ENCODE data around the gene HLA-DQA1. TPM values are rescaled to one million over a fixed set of nuclear protein-coding genes. Genes with fewer than 3 reads are reported as not detected.

The HLA-DQA1 gene
- total and polyA plus RNA-seq, 10 donors, result 19.1 to 441 (median 228) TPM

- Histone ChIP-seq H3K9me3 (no peaks in the 10 kb centered on the region), H3K4me3 (no peak overlapping the region), H3K27ac (peak overlapping the region; percentile 73 to 92 (median 86)), H3K4me1 (peaks cover 0 to 11% (median 1%) of the 10 kb centered on the region in 6 donors), H3K27me3 (replicated peaks in 1 of 7) (no peaks in the 10 kb centered on the region), H3K36me3 (no peaks in the 10 kb centered on the region)
- TF ChIP-seq POLR2A (IDR thresholded peaks at IDR 0.05) (no peak), POLR2AphosphoS5 (IDR thresholded peaks at IDR 0.05) (no peak)
- intact Hi-C loops (cut with DNase I; ENCODE audit: low total_unique reads), result no loop called here
- no peak for DNase-seq
- WGBS, 5 donors, result 40 to 82% (median 50%) methylated on average over 2 to 3 of the region's 3 CpGs
These were observed 27.8 kb upstream of the HLA-DQA1 start for GRCh38 chr6:32609391-32609730.

GRCh38 chr6:32609731-32610640, 27.2 kb upstream of the HLA-DQA1 start:
- DNase-seq, result peak; percentile 75
- 10 to 21% (median 12%) methylated on average over 8 of the region's 8 CpGs for WGBS, 5 donors
- Histone ChIP-seq H3K4me3 (peak overlapping the region in 1 of 8 donors; percentile 49), H3K27ac (peak overlapping the region; percentile 76 to 92 (median 86)), H3K27me3 (replicated peaks in 1 of 7) (no peaks in the 10 kb centered on the region), H3K9me3 (no peaks in the 10 kb centered on the region), H3K4me1 (peaks cover 0 to 7% (median 1%) of the 10 kb centered on the region in 6 donors), H3K36me3 (no peaks in the 10 kb centered on the region)
- no peak for TF ChIP-seq POLR2A (IDR thresholded peaks at IDR 0.05)
- peak in 1 of 3 donors; percentile 35 for TF ChIP-seq POLR2AphosphoS5 (IDR thresholded peaks at IDR 0.05)
- intact Hi-C loops (cut with DNase I; ENCODE audit: low total_unique reads), result no loop called here

- Histone ChIP-seq H3K36me3 (no peaks in the 10 kb centered on the region), H3K27me3 (replicated peaks in 1 of 7) (no peaks in the 10 kb centered on the region), H3K9me3 (no peaks in the 10 kb centered on the region), H3K4me1 (peaks cover 0 to 4% (median 1%) of the 10 kb centered on the region in 6 donors), H3K27ac (peak overlapping the region; percentile 76 to 92 (median 86)), H3K4me3 (no peak overlapping the region)
- intact Hi-C loops (cut with DNase I; ENCODE audit: low total_unique reads), result no loop called here
- no peak for DNase-seq
- WGBS, 5 donors, result 12 to 54% (median 21%) methylated on average over 3 of the region's 3 CpGs
- no peak for TF ChIP-seq CTCF (IDR thresholded peaks at IDR 0.05 in 8 of 11, conservative IDR thresholded peaks at IDR 0.05 in 3 of 11)
- no peak for TF ChIP-seq POLR2A (IDR thresholded peaks at IDR 0.05)
- no peak for TF ChIP-seq POLR2AphosphoS5 (IDR thresholded peaks at IDR 0.05)
These were observed 26.4 kb upstream of the HLA-DQA1 start for GRCh38 chr6:32610682-32611296.

GRCh38 chr6:32613475-32613874, 23.7 kb upstream of the HLA-DQA1 start:
- TF ChIP-seq CTCF (IDR thresholded peaks at IDR 0.05 in 8 of 11, conservative IDR thresholded peaks at IDR 0.05 in 3 of 11) (no peak), POLR2A (IDR thresholded peaks at IDR 0.05) (no peak), POLR2AphosphoS5 (IDR thresholded peaks at IDR 0.05) (no peak)

More at GRCh38 chr6:32613475-32613874, 23.7 kb upstream of the HLA-DQA1 start:
- WGBS, 5 donors, result 16 to 66% (median 40%) methylated on average over 6 of the region's 6 CpGs
- peaks cover 0 to 18% (median 0%) of the 10 kb centered on the region in 8 donors for H3K9me3 ChIP-seq
- H3K36me3 ChIP-seq, result no peaks in the 10 kb centered on the region
- H3K4me3 ChIP-seq, result no peak overlapping the region
- H3K27me3 ChIP-seq (replicated peaks in 1 of 7), result no peaks in the 10 kb centered on the region
- H3K4me1 ChIP-seq, result peaks cover 0 to 4% (median 1%) of the 10 kb centered on the region in 6 donors
- DNase-seq, result no peak
- peak overlapping the region in 1 of 8 donors; percentile 29 for H3K27ac ChIP-seq
- intact Hi-C loops (cut with DNase I; ENCODE audit: low total_unique reads), result no loop called here
